Upper lobe of left lung (tissue), 6 donors: ENCODE measurements around the gene EIF1AD. TPM values are rescaled to one million over a fixed set of nuclear protein-coding genes. Genes with fewer than 3 reads are reported as not detected.
"Not testable (repeated sequence)": the region's sequence is repeated elsewhere in the genome, so short reads cannot be mapped to it uniquely, and the experiment has no call there.

Experiments
- ATAC-seq, 2 donors: fragments of 200-7000 bp; cut with Tn5 transposase; one replicate each; pipeline ENCODE4 v1.9.1; 2022; ENCODE audit warnings: mild to moderate bottlenecking in 2 of 2, moderate library complexity in 2 of 2; ENCODE audit not compliant: low FRiP score in 2 of 2
- DNase-seq, 2 donors: peaks; one replicate each; pipeline ENCODE4 v3.0.0-alpha.2; 2019 to 2020
- H3K27ac ChIP-seq, 4 donors: fragments of 200-600 bp; sonication (generic); one replicate each; pipeline ENCODE4 v1.5.1; 2016 to 2019
- H3K27me3 ChIP-seq, 4 donors: fragments of 200-600 bp; sonication (generic); one replicate each; pipeline ENCODE4 v1.5.1; 2017 to 2019
- H3K36me3 ChIP-seq, 4 donors: fragments of 200-600 bp; sonication (generic); one replicate each; pipeline ENCODE4 v1.5.1; 2016 to 2019
- H3K4me1 ChIP-seq, 4 donors: fragments of 200-600 bp; sonication (generic); one replicate each; pipeline ENCODE4 v1.5.1; 2018 to 2019
- H3K4me3 ChIP-seq, 4 donors: fragments of 200-600 bp; sonication (generic); one replicate each; pipeline ENCODE4 v1.5.1; 2017 to 2019; ENCODE audit warnings: mild to moderate bottlenecking in 2 of 4, moderate library complexity in 1 of 4
- H3K9me3 ChIP-seq, 4 donors: fragments of 200-600 bp; sonication (generic); one replicate each; pipeline ENCODE4 v1.5.1; 2018 to 2019
- EP300 ChIP-seq, 4 donors: sonication (generic); formaldehyde crosslinking; IDR thresholded peaks; one replicate each; pipeline ENCODE4 v1.5.1; 2017; ENCODE audit warnings: antibody characterized with exemption in 4 of 4, control low read depth in 2 of 4
- POLR2A ChIP-seq, 4 donors: fragments of 450-650 bp; IDR thresholded peaks; one replicate each; pipeline ENCODE4 v1.5.1; 2016 to 2017; ENCODE audit warnings: antibody characterized with exemption in 4 of 4, mild to moderate bottlenecking in 2 of 4
- POLR2AphosphoS5 ChIP-seq, 2 donors: sonication (generic); formaldehyde crosslinking; IDR thresholded peaks; one replicate each; pipeline ENCODE4 v1.5.1; 2017; ENCODE audit warnings: antibody characterized with exemption in 2 of 2
- WGBS, 2 donors: methylation state at CpG; one replicate each; pipeline ENCODE4 v1.1.5; 2017 to 2018; 5-methylcytosine and 5-hydroxymethylcytosine counted together
- total RNA-seq, 6 donors: library from RNA; depleted of rRNA in 4 of 6; stranded (reverse); fragments of >200 nt in 4 of 6; gene quantifications; one replicate each; pipeline versions ENCODE4 v1.1.0 to v1.2.1, GENCODE V29; 2016 to 2021
- TF ChIP-seq, protein P1 (sequence below), 6 experiments: fragments of 450-650 bp in 4 of 6; fragments of 200-600 bp in 2 of 6; sonication (generic) in 2 of 6; IDR thresholded peaks; one replicate each; pipeline ENCODE4 v1.5.1; 2016 to 2019; ENCODE audit warnings: antibody characterized with exemption in 6 of 6
- donor health status: DM: no; HTN: no; CAD: no; lungs with moderate emphysema.
- donor health status: DM: no; HTN: yes; CAD: no; lungs with severe emphysema.

Gene EIF1AD
- total RNA-seq, 6 donors from 2014 or later: 22.8 to 37.4 (median 30.1) TPM

DNA sequence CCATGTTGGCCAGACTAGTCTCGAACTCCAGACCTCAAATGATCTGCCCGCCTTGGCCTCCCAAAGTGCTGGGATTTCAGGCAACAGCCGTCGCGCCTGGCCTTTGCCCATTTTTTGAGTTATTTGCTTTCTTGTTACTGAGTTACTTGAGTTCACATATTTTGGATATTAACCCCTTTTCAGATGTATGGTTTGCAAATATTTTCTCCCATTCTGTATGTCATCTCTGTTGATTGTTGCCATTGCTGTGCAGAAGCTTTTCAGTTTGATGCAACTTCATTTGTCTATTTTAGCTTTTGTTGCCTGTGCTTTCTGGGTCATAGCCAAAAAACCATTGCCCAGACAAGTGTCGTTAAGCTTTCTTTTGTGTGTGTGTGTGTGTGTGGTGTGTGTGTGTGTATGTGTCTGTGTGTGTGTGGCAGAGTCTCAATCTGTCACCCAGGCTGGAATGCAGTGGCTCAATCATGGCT lies 49.9 kb downstream of the EIF1AD start:
- H3K27me3 ChIP-seq: no peaks in the 10 kb centered on the region
- H3K36me3 ChIP-seq: no peaks in the 10 kb centered on the region
- WGBS, 2 donors: 59 to 60% methylated on average over 6 of the region's 6 CpGs
- DNase-seq (no peak), ATAC-seq (no peak)
- H3K4me3 ChIP-seq: no peak overlapping the region
- H3K27ac ChIP-seq: no peak overlapping the region
- H3K4me1 ChIP-seq: no peaks in the 10 kb centered on the region
- TF ChIP-seq, protein P1, sequence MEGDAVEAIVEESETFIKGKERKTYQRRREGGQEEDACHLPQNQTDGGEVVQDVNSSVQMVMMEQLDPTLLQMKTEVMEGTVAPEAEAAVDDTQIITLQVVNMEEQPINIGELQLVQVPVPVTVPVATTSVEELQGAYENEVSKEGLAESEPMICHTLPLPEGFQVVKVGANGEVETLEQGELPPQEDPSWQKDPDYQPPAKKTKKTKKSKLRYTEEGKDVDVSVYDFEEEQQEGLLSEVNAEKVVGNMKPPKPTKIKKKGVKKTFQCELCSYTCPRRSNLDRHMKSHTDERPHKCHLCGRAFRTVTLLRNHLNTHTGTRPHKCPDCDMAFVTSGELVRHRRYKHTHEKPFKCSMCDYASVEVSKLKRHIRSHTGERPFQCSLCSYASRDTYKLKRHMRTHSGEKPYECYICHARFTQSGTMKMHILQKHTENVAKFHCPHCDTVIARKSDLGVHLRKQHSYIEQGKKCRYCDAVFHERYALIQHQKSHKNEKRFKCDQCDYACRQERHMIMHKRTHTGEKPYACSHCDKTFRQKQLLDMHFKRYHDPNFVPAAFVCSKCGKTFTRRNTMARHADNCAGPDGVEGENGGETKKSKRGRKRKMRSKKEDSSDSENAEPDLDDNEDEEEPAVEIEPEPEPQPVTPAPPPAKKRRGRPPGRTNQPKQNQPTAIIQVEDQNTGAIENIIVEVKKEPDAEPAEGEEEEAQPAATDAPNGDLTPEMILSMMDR (IDR thresholded peaks at IDR 0.05): no peak
- TF ChIP-seq EP300 (IDR thresholded peaks at IDR 0.05): no peak
- no peak for TF ChIP-seq POLR2A (IDR thresholded peaks at IDR 0.05)
- no peak for TF ChIP-seq POLR2AphosphoS5 (IDR thresholded peaks at IDR 0.05)
- H3K9me3 ChIP-seq: no peaks in the 10 kb centered on the region

DNA sequence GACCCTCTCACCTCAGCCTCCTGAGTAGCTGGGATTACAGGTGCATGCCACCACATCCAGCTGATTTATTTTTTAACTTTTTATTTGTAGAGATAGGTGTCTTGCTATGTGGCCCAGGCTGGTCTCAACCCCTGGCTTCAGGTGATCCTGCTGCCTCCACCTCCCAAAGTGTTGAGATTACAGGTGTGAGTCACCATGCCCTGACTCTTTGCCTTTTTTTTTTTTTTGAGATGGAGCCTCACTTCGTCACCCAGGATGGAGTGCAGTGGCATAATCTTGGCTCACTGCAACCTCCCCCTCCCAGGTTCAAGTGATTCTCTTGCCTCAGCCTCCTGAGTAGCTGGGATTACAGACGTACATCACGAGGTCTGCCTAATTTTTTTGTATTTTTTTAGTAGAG lies 50.3 kb downstream of the EIF1AD start:
- not testable (repeated sequence) for H3K36me3 ChIP-seq, ATAC-seq, DNase-seq, H3K4me3 ChIP-seq, H3K27me3 ChIP-seq, H3K27ac ChIP-seq, H3K4me1 ChIP-seq, H3K9me3 ChIP-seq
- 40 to 42% methylated on average over 3 of the region's 3 CpGs for WGBS, 2 donors

DNA sequence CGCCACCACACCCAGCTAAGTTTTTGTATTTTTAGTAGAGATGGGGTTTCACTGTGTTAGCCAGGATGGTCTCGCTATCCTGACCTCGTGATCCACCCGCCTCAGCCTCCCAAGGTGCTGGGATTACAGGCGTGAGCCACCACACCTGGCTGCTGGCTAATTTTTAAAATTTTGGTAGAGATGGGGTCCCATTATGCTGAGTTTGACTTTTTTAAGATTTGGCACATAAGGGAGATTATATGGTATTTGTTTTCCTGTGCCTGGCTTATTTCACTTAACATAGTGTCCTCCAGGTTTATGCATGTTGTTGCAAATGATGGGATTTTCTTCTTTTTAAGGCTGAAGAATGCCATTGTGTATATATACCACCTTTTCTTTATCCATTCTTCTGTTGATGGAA lies 51.2 kb downstream of the EIF1AD start:
- WGBS, 2 donors: 90 to 93% methylated on average over 5 of the region's 5 CpGs
- ATAC-seq, H3K27me3 ChIP-seq, H3K4me1 ChIP-seq, H3K4me3 ChIP-seq, DNase-seq, H3K36me3 ChIP-seq, H3K9me3 ChIP-seq, H3K27ac ChIP-seq: not testable (repeated sequence)

DNA sequence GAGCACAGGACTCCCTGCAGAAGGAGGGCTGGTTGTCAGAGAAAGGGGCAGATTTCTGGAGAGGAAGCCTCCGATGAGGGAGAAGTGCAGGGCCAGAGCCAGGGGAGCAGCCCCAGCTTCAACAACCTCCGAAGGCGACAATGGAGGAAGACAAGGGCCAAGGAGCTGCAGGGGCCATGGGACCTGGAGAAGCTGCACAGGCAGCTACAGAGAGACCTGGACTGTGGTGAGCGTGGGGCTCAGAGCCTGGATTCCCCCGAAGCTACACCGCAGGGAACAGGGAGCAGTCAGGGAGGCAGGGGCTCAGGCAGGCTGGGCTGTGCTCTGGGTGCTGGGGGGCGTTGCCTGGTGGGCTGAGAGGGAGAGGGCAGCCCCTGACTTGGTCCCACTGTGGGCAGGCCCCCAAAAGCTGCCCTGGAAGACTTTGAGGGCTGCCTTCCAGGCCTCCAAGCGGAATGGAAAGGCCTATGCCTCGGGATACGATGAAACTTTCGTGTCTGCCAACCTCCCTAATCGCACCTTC lies 54.3 kb downstream of the EIF1AD start:
- Histone ChIP-seq H3K36me3 (no peaks in the 10 kb centered on the region), H3K4me3 (no peak overlapping the region), H3K4me1 (no peaks in the 10 kb centered on the region), H3K9me3 (no peaks in the 10 kb centered on the region), H3K27me3 (no peaks in the 10 kb centered on the region), H3K27ac (no peak overlapping the region)
- TF ChIP-seq EP300 (IDR thresholded peaks at IDR 0.05): no peak
- TF ChIP-seq POLR2AphosphoS5 (IDR thresholded peaks at IDR 0.05): no peak
- TF ChIP-seq, protein P1 (IDR thresholded peaks at IDR 0.05): no peak
- TF ChIP-seq POLR2A (IDR thresholded peaks at IDR 0.05): no peak
- ATAC-seq: peak in 1 of 2 donors; percentile 54
- WGBS, 2 donors: 74 to 84% methylated on average over 6 to 12 of the region's 12 CpGs
- DNase-seq: no peak

DNA sequence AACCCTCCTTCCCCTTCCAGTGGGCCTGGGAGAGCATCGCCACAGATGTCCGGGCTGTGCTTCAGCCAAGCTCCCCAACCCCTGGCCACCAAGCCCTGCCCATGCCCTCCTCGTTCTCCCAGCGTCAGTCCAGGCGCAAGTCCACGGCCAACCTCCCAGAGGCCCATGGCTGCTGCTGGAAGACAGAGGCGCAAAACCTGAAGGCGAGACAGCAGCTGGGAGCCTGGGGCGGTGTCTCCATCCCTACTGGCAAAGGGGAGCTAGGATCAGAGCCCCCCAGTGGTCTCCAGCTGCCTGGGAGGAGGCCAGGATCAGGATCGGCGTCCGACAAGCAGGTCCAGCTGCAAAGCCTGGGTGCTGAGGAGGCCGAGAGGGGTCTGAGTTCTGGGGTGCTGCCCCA lies 54.8 kb downstream of the EIF1AD start:
- H3K36me3 ChIP-seq: no peaks in the 10 kb centered on the region
- DNase-seq (no peak), ATAC-seq (no peak)
- no peak for TF ChIP-seq POLR2AphosphoS5 (IDR thresholded peaks at IDR 0.05)
- TF ChIP-seq, protein P1 (IDR thresholded peaks at IDR 0.05): no peak
- no peak for TF ChIP-seq EP300 (IDR thresholded peaks at IDR 0.05)
- TF ChIP-seq POLR2A (IDR thresholded peaks at IDR 0.05): no peak
- no peaks in the 10 kb centered on the region for H3K4me1 ChIP-seq
- H3K4me3 ChIP-seq: no peak overlapping the region
- H3K27ac ChIP-seq: no peak overlapping the region
- H3K27me3 ChIP-seq: no peaks in the 10 kb centered on the region
- no peaks in the 10 kb centered on the region for H3K9me3 ChIP-seq
- WGBS, 2 donors: 49 to 78% methylated on average over 10 to 13 of the region's 13 CpGs

DNA sequence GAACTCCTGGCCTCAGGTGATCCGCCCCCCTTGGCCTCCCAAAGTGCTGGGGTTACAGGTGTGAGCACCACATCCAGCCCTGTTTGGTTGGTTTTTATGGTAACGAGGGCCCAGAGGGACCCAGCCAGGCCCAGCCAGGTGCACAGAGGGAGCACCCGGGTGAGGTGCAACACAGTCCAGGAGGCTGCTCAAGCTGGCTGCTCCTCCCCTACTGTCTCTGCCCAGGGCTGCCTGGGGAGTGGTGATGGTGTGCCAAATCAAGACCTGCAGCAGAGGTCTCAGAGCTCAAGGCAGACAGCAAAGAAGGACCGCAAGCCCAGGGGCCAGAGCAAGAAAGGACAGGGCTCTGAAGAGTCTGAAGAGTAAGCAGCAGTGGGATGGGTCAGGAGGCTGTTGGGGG lies 55.3 kb downstream of the EIF1AD start:
- ATAC-seq (peak in 1 of 2 donors; percentile 15), DNase-seq (no peak)
- no peaks in the 10 kb centered on the region for H3K36me3 ChIP-seq
- no peak overlapping the region for H3K27ac ChIP-seq
- no peaks in the 10 kb centered on the region for H3K27me3 ChIP-seq
- no peaks in the 10 kb centered on the region for H3K9me3 ChIP-seq
- TF ChIP-seq EP300 (IDR thresholded peaks at IDR 0.05): no peak
- TF ChIP-seq, protein P1 (IDR thresholded peaks at IDR 0.05): no peak
- no peak for TF ChIP-seq POLR2A (IDR thresholded peaks at IDR 0.05)
- TF ChIP-seq POLR2AphosphoS5 (IDR thresholded peaks at IDR 0.05): no peak
- H3K4me1 ChIP-seq: no peaks in the 10 kb centered on the region
- WGBS, 2 donors: 83 to 91% methylated on average over 3 to 4 of the region's 4 CpGs
- no peak overlapping the region for H3K4me3 ChIP-seq
